Stimulated activated CD4-positive, alpha-beta T cell treated with anti-CD3 and anti-CD28 coated beads, TNF-alpha, amount 100 ng/mL, for 48 hours (primary cell): ENCODE measurements around the gene TCN2.
A peak's percentile ranks its signal among the peaks of the same experiment; 100 is the strongest.
"Not testable (repeated sequence)": the region's sequence is repeated elsewhere in the genome, so short reads cannot be mapped to it uniquely, and the experiment has no call there.

Source experiments
- DNase-seq, 3 donors: peaks; one replicate each; pipeline ENCODE4 v3.0.0-alpha.2; 2020; ENCODE audit warnings: low read depth in 3 of 3

Gene TCN2

DNA sequence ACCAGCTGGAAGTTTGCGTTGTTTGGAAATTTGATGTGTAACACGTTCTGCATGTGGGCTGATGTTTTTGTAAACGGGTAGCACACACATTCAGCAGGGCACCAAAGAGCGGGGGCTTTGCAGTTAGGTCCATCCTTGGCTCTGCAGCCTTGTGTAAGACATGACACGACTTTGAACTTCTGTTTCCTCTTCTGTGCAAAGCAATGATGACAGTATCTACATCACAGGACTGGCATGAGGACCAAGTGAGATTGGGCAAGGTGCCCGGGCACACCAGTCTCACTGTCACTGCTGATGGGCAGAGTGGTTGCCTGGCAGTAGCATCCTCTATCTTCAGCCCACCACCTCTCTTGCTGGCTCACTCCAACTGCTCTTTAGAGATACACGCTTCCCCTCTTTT is 3.3 kb downstream of the TCN2 start:
- no peak for DNase-seq

DNA sequence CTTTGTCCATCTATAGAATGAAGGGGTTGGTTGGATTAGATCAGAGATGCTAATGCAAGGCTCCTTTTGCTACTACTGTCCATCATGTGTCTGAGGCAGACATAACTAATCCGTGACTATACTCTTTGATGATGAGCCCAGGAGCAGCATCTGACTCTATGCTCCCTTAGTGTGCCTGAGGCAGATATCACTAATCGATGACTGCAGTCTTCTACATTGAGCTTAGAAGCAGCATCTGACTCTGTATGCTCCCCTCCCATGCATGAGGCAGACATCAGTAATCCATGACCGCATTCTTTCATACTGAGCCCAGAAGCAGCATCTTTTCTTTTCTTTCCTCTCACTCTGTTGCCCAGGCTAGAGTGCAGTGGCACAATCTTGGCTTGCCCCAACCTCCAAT is 4.2 kb downstream of the TCN2 start:
- DNase-seq: no peak

- DNase-seq: no peak
Observed at GRCh38 chr22:30612789-30613188, 5.8 kb downstream of the TCN2 start.

DNA sequence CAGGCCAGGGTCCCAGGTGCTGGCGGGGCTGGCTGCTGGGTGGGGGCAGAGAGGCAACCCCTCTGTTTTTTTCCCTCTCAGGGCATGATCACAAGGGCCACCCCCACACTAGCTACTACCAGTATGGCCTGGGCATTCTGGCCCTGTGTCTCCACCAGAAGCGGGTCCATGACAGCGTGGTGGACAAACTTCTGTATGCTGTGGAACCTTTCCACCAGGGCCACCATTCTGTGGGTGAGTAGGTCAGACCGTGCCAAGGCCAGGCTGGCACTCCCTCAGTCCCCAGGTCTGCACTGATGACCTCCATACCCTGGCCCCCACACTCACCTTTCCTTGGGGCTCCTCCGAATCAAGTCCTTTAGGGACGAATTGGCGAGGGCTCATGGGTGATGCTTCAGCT is 7.3 kb downstream of the TCN2 start:
- no peak for DNase-seq

GRCh38 chr22:30614879-30615278 is 7.9 kb downstream of the TCN2 start:
- no peak for DNase-seq

DNA sequence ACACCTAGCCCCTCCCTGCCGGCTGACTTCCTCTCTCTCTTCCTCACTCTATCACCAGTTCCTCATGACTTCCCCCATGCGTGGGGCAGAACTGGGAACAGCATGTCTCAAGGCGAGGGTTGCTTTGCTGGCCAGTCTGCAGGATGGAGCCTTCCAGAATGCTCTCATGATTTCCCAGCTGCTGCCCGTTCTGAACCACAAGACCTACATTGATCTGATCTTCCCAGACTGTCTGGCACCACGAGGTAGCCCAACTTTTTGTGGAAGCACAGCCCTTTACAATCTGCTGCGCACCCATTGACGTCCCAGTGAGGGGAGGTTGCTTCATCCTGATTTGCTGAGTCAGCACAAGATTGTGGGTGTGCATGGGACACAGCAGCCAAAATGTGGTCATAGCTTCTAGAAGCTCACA is 8.6 kb downstream of the TCN2 start:
- DNase-seq: no peak

DNA sequence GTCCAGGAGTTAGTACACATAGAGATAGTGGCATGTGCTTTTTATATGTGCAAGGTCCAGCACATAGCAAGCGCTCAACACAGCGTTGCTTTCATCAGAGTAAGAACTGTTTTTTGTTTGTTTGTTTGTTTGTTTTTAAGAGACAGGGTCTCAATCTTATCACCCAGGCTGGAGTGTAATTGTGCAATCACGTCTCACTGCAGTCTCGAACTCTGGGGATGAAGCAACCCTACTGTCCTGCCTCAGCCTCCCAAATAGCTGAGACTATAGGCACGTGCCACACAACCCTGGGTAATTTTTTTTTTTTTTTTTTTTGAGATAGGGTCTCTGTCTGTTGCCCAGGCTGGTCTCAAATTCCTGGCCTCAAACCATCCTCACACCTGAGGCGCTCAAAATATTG is 10.8 kb downstream of the TCN2 start:
- no peak for DNase-seq

DNA sequence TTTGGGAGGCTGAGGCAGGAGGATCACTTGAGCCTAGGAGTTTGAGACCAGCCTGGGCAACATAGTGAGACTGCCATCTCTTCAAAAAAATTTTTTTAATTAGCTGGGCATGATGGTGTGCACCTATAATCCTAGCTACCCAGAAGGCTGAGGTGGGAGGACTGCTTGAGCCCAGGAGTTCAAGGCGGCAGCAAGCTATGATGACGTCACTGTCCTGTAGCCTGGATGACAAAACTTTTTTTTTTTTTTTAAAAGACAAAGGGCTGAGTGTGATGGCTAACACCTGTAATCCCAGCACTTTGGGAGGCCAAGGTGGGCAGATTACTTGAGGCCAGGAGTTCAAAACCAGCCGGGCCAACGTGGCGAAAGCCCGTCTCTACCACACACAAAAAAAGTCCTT is 12.9 kb downstream of the TCN2 start:
- not testable (repeated sequence) for DNase-seq

- no peak for DNase-seq
Observed at GRCh38 chr22:30626413-30626812, 19.4 kb downstream of the TCN2 start.

- no peak for DNase-seq
Observed at GRCh38 chr22:30627471-30627870, 20.5 kb downstream of the TCN2 start.

GRCh38 chr22:30628491-30628890 is 21.5 kb downstream of the TCN2 start:
- no peak for DNase-seq

DNA sequence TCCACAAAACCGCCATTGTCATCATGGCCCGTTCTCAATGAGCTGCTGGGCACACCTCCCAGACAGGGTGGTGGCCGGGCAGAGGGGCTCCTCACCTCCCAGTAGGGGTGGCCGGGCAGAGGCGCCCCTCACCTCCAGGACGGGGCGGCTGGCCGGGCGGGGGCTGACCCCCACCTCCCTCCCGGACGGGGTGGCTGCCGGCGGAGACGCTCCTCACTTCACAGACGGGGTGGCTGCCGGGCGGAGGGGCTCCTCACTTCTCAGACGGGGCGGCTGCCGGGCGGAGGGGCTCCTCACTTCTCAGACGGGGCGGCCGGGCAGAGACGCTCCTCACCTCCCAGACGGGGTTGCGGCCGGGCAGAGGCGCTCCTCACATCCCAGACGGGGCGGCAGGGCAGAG is 24.5 kb downstream of the TCN2 start:
- not testable (repeated sequence) for DNase-seq

DNA sequence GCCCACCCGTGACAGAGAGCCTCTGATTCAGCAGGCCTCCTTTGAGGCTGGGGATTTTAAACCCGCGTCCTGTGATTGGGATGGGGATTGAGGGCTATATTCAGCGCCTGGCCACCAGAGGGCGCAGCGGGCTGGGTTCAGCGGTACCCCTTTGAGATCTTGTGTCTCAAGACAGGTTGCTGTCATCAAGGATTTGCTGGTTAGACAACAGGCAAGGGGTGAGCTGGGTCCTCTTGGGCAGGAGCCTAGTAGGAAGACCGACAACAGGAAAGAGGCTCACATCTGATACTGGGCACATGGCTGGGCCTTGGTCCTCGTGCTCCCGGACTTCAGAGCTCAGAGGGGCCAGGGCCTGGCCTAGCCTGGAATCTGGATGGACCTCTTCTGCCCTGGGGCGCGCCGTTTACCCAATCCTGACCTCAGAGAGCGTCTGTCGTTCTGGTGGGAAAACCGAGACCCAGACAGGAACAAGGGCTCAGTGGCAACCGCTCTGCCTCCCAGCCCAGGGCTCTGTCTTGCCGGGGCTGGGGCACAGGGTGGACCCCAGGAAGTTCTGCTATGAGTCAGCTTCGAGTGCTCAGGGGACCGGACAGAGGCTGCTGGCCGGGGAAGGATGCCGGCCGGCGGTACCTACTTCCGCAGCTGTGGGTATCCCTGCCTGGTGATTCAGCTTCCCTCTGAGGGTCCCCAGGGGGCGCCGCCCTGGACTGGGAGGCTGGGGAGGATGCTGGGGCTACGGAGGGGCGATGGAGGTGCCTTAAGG is 27.7 kb downstream of the TCN2 start:
- DNase-seq: peak; percentile 83 to 89 (median 88)

DNA sequence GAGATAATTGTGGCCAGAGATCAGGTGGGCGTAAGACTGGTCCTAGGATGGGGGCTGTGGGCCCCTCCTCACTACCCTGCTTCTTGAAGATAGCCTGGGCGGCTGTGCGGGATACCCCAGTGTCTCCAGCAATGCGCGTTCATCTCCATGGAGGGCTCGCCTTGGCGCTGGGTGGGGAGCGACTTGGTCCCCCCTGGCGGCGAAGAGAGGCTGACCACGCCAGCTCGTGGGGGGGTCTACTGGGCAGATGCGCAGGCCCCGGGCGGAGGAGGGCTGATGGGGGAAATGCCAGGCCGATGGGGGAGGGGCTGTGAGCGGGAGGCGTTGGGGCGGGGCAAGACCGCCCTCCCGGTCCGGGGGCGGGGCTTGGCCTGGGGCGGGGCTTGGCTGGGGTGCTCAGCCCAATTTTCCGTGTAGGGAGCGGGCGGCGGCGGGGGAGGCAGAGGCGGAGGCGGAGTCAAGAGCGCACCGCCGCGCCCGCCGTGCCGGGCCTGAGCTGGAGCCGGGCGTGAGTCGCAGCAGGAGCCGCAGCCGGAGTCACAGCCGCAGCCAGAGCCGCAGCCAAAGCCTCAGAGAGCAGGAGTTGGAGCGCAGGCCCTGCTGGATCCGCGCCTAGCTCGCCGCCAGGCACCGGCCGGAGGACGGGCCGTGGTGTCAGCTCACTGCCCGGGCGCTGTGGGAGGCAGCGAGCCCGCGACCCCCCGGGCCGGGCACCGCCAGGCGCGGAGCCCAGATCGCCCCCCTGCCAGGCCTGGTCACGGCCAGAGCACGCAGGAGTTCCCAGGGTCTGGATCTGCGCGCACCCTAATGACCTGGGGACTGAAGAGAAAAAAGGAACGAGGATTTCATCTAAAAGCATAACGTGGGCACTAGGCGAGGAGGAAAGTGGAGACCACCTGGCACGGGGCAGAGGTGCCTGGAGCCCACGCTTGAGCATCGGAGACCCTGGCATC is 28.6 kb downstream of the TCN2 start, which contains the start of gene SLC35E4:
SLC35E4 (plus strand) TSS at position 509 of the 953 bp plus-strand sequence. CDS start 670 bp downstream, outside the sequence.
- DNase-seq: peak; percentile 89 to 99 (median 91)

DNA sequence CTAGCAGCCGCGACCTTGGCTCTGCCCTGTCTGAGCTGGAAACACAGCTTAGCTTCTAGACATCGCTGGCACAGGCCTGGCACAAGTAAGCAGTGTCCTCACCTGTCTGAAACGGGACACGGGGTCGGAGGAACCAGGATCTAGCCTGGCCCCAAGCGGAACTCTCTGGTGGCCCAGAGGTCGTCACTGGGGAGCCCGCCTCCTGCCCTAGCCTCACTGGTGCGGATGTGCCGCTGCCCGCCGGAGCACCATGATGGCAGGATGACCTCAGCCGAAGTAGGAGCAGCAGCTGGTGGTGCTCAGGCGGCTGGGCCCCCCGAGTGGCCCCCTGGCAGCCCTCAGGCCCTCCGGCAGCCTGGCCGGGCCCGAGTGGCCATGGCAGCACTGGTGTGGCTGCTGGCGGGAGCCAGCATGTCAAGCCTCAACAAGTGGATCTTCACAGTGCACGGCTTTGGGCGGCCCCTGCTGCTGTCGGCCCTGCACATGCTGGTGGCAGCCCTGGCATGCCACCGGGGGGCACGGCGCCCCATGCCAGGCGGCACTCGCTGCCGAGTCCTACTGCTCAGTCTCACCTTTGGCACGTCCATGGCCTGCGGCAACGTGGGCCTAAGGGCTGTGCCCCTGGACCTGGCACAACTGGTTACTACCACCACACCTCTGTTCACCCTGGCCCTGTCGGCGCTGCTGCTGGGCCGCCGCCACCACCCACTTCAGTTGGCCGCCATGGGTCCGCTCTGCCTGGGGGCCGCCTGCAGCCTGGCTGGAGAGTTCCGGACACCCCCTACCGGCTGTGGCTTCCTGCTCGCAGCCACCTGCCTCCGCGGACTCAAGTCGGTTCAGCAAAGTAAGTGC is 29.5 kb downstream of the TCN2 start:
- peak in 1 of 3 donors; percentile 3 for DNase-seq

DNA sequence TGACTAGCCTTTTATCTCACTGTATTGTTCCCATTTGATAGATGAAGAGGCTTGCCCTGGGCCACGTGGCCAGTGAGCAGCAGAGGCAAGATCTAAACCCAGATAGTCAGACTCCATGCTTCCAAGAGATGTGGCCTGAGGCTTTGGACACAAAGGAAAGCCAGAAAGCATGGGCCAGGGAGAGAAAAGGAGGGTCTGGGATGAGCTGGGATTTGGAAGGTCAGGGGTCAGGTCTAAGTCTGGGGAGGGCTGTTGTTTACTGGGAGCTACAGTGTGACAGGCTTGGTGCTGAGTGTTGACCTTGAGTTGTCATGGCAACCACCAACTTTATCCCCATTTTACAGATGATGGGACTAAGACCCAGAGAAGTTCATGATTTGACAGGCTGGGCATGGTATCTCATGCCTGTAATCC is 30.7 kb downstream of the TCN2 start:
- no peak for DNase-seq

GRCh38 chr22:30640361-30640760 is 33.4 kb downstream of the TCN2 start:
- no peak for DNase-seq

- DNase-seq: no peak
Observed at GRCh38 chr22:30640839-30641430, 34.0 kb downstream of the TCN2 start.

GRCh38 chr22:30643055-30643875 is 36.3 kb downstream of the TCN2 start:
- no peak for DNase-seq

DNA sequence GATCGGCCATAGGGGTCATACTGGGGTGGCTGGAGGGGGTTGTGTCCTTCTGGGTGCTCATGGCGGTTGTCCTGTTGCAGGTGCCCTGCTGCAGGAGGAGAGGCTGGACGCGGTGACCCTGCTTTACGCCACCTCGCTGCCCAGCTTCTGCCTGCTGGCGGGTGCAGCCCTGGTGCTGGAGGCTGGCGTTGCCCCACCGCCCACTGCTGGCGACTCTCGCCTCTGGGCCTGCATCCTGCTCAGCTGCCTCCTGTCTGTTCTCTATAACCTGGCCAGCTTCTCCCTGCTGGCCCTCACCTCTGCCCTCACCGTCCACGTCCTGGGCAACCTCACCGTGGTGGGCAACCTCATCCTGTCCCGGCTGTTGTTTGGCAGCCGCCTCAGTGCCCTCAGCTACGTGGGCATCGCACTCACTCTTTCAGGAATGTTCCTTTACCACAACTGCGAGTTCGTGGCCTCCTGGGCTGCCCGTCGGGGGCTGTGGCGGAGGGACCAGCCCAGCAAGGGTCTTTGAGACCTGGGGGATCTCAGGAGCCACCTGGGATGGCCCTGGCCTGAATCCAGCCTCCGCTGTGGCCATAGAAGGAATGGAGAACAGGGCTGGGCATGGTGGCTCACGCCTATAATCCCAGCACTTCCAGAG is 39.7 kb downstream of the TCN2 start:
- DNase-seq: no peak
